Lung microvascular endothelial cell (primary cell): ENCODE results near the gene HSP90AB1. TPM values are rescaled to one million over a fixed set of nuclear protein-coding genes. Genes with fewer than 3 reads are reported as not detected.

ENCODE experiments used
- DNase-seq, 2 donors: peaks; one replicate each; pipeline versions ENCODE4 v3.0.0 to v3.0.0-alpha.2; 2010; ENCODE audit warnings: low read depth in 2 of 2
- total RNA-seq: library from RNA; depleted of rRNA; stranded (reverse); fragments of >200 nt; gene quantifications from 2 replicates; pipeline ENCODE4 v1.2.1, GENCODE V29; 2014

Gene HSP90AB1
- total RNA-seq, 1 donor from 2014 or later = 317 TPM

- no peak for DNase-seq
These were observed 39.3 kb downstream of the HSP90AB1 start for GRCh38 chr6:44286285-44286565.

GRCh38 chr6:44286747-44287146 lies 39.8 kb downstream of the HSP90AB1 start:
- no peak for DNase-seq

- DNase-seq = no peak
These were observed 42.9 kb downstream of the HSP90AB1 start for GRCh38 chr6:44289726-44290260.

- no peak for DNase-seq
These were observed 44.9 kb downstream of the HSP90AB1 start for GRCh38 chr6:44291841-44292240.

- DNase-seq = no peak
These were observed 45.9 kb downstream of the HSP90AB1 start for GRCh38 chr6:44292661-44293365.

GRCh38 chr6:44294832-44295791 lies 48.2 kb downstream of the HSP90AB1 start:
- no peak for DNase-seq

GRCh38 chr6:44297063-44298038 lies 50.5 kb downstream of the HSP90AB1 start:
- DNase-seq = peak; percentile 38 to 59

- no peak for DNase-seq
These were observed 51.3 kb downstream of the HSP90AB1 start for GRCh38 chr6:44298055-44298803.

- no peak for DNase-seq
These were observed 52.0 kb downstream of the HSP90AB1 start for GRCh38 chr6:44298864-44299263.

GRCh38 chr6:44300292-44300823 lies 53.5 kb downstream of the HSP90AB1 start:
- DNase-seq = no peak

- DNase-seq = no peak
These were observed 54.2 kb downstream of the HSP90AB1 start for GRCh38 chr6:44301106-44301505.

GRCh38 chr6:44301782-44302564 lies 55.1 kb downstream of the HSP90AB1 start:
- no peak for DNase-seq

- DNase-seq = no peak
These were observed 56.0 kb downstream of the HSP90AB1 start for GRCh38 chr6:44302856-44303255.

Other genes starting within 250 kb of the HSP90AB1 start
- 65.4 and 67.1 TPM in 2 replicates for gene MRPL14, start 119.6 kb upstream of the HSP90AB1 start, total RNA-seq
- 11.3 and 21.2 TPM in 2 replicates for gene TMEM63B, start 119.5 kb upstream of the HSP90AB1 start, total RNA-seq
- gene CAPN11, start 88.3 kb upstream of the HSP90AB1 start, total RNA-seq = 0.20 and 0.65 TPM in 2 replicates
- 0.22 TPM in 1 of 2 replicates, not detected in the other for gene MYMX, start 30.2 kb upstream of the HSP90AB1 start, total RNA-seq
- 25.3 and 28.6 TPM in 2 replicates for gene SLC29A1, start 23.5 kb upstream of the HSP90AB1 start, total RNA-seq
- 37.5 and 40.3 TPM in 2 replicates for gene SLC35B2, start 10.4 kb downstream of the HSP90AB1 start, total RNA-seq
- 7.6 and 9.9 TPM in 2 replicates for gene NFKBIE, start 18.4 kb downstream of the HSP90AB1 start, total RNA-seq
- under 0.01 TPM in 1 of 2 replicates, not detected in the other for gene TMEM151B, start 23.3 kb downstream of the HSP90AB1 start, total RNA-seq
- 8.1 and 9.7 TPM in 2 replicates for gene AARS2, start 66.2 kb downstream of the HSP90AB1 start, total RNA-seq
- gene SPATS1, start 95.5 kb downstream of the HSP90AB1 start, total RNA-seq = not detected in 2 replicates
- gene CDC5L, start 140.6 kb downstream of the HSP90AB1 start, total RNA-seq = 12.4 and 16.3 TPM in 2 replicates